ENCODE data around the gene MUC20.
"Not testable (repeated sequence)": the region's sequence is repeated elsewhere in the genome, so short reads cannot be mapped to it uniquely, and the experiment has no call there.

DNA sequence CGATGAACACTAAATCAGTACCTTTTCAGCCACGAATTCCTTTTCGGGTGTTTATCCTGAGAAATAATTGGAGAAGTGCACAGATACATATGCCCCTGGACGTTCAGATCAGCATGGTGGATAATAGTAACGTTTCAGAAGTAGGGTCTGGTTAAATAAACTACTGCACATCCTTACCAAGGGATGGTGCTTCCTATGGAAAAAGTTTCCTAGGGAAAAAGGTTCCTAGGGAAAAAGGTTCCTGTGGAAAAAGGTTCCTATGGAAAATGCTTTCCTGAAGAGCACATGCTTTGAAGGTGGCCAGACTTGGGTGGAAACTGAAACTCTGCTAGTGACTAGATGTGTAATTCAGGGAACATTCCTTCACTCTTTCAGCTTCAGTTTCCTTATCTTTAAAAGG is 28.3 kb downstream of the MUC20 start:
- not testable (repeated sequence) for TF ChIP-seq POLR2A, POLR2AphosphoS5 (IDR thresholded peaks at IDR 0.05; ENCODE audit: low read depth, low read length)

Measured in GM12892 (cell line).